Fibroblast of gingiva (primary cell): ENCODE results near the gene HMG20B.

Experiments used
- DNase-seq: peaks from one replicate; pipeline ENCODE4 v3.0.0-alpha.2; 2011; ENCODE audit warnings: low read depth

The HMG20B gene

GRCh38 chr19:3585301-3586126 lies 12.8 kb downstream of the HMG20B start, which contains the start of gene GIPC3:
GIPC3 (plus strand) TSS chr19:3585478; CDS start chr19:3585598, 120 bp downstream.
- no peak for DNase-seq

- DNase-seq, result no peak
Observed at GRCh38 chr19:3586127-3586626, 13.4 kb downstream of the HMG20B start.

GRCh38 chr19:3586707-3587346 lies 14.1 kb downstream of the HMG20B start:
- DNase-seq, result no peak

GRCh38 chr19:3589439-3589838 lies 16.7 kb downstream of the HMG20B start:
- no peak for DNase-seq

- DNase-seq, result no peak
Observed at GRCh38 chr19:3589949-3590348, 17.2 kb downstream of the HMG20B start.

- no peak for DNase-seq
Observed at GRCh38 chr19:3590991-3591659, 18.4 kb downstream of the HMG20B start.

- DNase-seq, result no peak
Observed at GRCh38 chr19:3591876-3592613, 19.3 kb downstream of the HMG20B start.

- no peak for DNase-seq
Observed at GRCh38 chr19:3593156-3593555, 20.4 kb downstream of the HMG20B start.

GRCh38 chr19:3595521-3596061 lies 22.8 kb downstream of the HMG20B start:
- DNase-seq, result no peak

GRCh38 chr19:3599776-3600187 lies 27.0 kb downstream of the HMG20B start:
- DNase-seq, result no peak

GRCh38 chr19:3601021-3601420 lies 28.3 kb downstream of the HMG20B start:
- no peak for DNase-seq

- DNase-seq, result no peak
Observed at GRCh38 chr19:3603121-3603811, 30.5 kb downstream of the HMG20B start.

- no peak for DNase-seq
Observed at GRCh38 chr19:3604227-3604986, 31.7 kb downstream of the HMG20B start.

GRCh38 chr19:3604987-3605343 lies 32.2 kb downstream of the HMG20B start:
- DNase-seq, result no peak

- DNase-seq, result no peak
Observed at GRCh38 chr19:3605361-3605760, 32.6 kb downstream of the HMG20B start.

- DNase-seq, result no peak
Observed at GRCh38 chr19:3605770-3606169, 33.0 kb downstream of the HMG20B start.

GRCh38 chr19:3606174-3606689 lies 33.5 kb downstream of the HMG20B start:
- no peak for DNase-seq

GRCh38 chr19:3606690-3607289 lies 34.0 kb downstream of the HMG20B start, which contains the start of gene TBXA2R:
TBXA2R (minus strand) TSS chr19:3606875; CDS start chr19:3600634, 6,241 bp downstream.
- peak; percentile 46 for DNase-seq

- no peak for DNase-seq
Observed at GRCh38 chr19:3607303-3608078, 34.7 kb downstream of the HMG20B start.
